Liver (tissue), 9 donors: Measurements from ENCODE around the gene LRIT1. TPM values are rescaled to one million over a fixed set of nuclear protein-coding genes. Genes with fewer than 3 reads are reported as not detected.

Experiments used
- DNase-seq: peaks from one replicate; pipeline ENCODE4 v3.0.0-alpha.2; 2017; ENCODE audit warnings: low spot score
- H3K27ac ChIP-seq, 2 donors: one replicate each; pipeline ENCODE4 v1.7.0; 2013; ENCODE audit warnings: inconsistent platforms in 2 of 2, low read length in 2 of 2, control low read depth in 1 of 2, low read depth in 1 of 2, mild to moderate bottlenecking in 1 of 2
- H3K27me3 ChIP-seq, 4 donors: one replicate each; pipeline versions ENCODE4 v1.6.1 to v1.7.0; 2013; ENCODE audit warnings: low read length in 3 of 4, inconsistent platforms in 1 of 4, mild to moderate bottlenecking in 1 of 4, moderate library complexity in 1 of 4; ENCODE audit not compliant: control insufficient read depth in 4 of 4, insufficient read depth in 4 of 4
- H3K36me3 ChIP-seq, 4 donors: one replicate each; pipeline versions ENCODE4 v1.6.1 to v1.7.0; 2013; ENCODE audit warnings: low read length in 3 of 4, mild to moderate bottlenecking in 3 of 4, low read depth in 1 of 4, moderate library complexity in 1 of 4; ENCODE audit not compliant: control insufficient read depth in 4 of 4, insufficient read depth in 3 of 4
- H3K4me1 ChIP-seq, 4 donors: one replicate each; pipeline versions ENCODE4 v1.6.1 to v1.7.0; 2013; ENCODE audit warnings: low read length in 3 of 4, mild to moderate bottlenecking in 3 of 4, moderate library complexity in 1 of 4; ENCODE audit not compliant: control insufficient read depth in 4 of 4, insufficient read depth in 4 of 4
- H3K4me3 ChIP-seq, 3 donors: one replicate each; pipeline versions ENCODE4 v1.6.1 to v1.7.0; 2013; ENCODE audit warnings: low read length in 3 of 3, control low read depth in 1 of 3, low read depth in 1 of 3, mild to moderate bottlenecking in 1 of 3
- H3K9ac ChIP-seq, 2 donors: one replicate each; pipeline ENCODE4 v1.7.0; 2013; ENCODE audit warnings: low read length in 2 of 2, mild to moderate bottlenecking in 2 of 2, moderate library complexity in 2 of 2, control low read depth in 1 of 2, low read depth in 1 of 2
- H3K9me3 ChIP-seq, 4 donors: one replicate each; pipeline versions ENCODE4 v1.6.1 to v1.7.0; 2013; ENCODE audit warnings: low read length in 3 of 4; ENCODE audit not compliant: control insufficient read depth in 4 of 4
- ATF3 ChIP-seq: IDR thresholded peaks from 2 replicates; pipeline ENCODE4 v1.6.1; 2016; ENCODE audit warnings: antibody characterized with exemption
- EGR1 ChIP-seq, 2 donors: IDR thresholded peaks; 2 replicates each; pipeline ENCODE4 v1.6.1; 2016 to 2018; ENCODE audit warnings: antibody characterized with exemption in 2 of 2, low read depth in 2 of 2
- FOXA1 ChIP-seq: IDR thresholded peaks from 2 replicates; pipeline ENCODE4 v1.6.1; 2016; ENCODE audit warnings: antibody characterized with exemption
- HNF4A ChIP-seq, 2 donors: conservative IDR thresholded peaks; 2 replicates each; pipeline ENCODE4 v1.6.1; 2016; ENCODE audit warnings: antibody characterized with exemption in 2 of 2, mild to moderate bottlenecking in 2 of 2
- HNF4G ChIP-seq: IDR thresholded peaks from 2 replicates; pipeline ENCODE4 v1.6.1; 2016; ENCODE audit warnings: antibody characterized with exemption
- JUND ChIP-seq, 2 donors: IDR thresholded peaks; 2 replicates each; pipeline ENCODE4 v1.6.1; 2016; ENCODE audit warnings: antibody characterized with exemption in 2 of 2
- MAX ChIP-seq: IDR thresholded peaks from 2 replicates; pipeline ENCODE4 v1.6.1; 2016; ENCODE audit warnings: antibody characterized with exemption
- NR2F2 ChIP-seq: IDR thresholded peaks from 2 replicates; pipeline ENCODE4 v1.6.1; 2016; ENCODE audit warnings: antibody characterized with exemption
- REST ChIP-seq: IDR thresholded peaks from 2 replicates; pipeline ENCODE4 v1.6.1; 2016; ENCODE audit warnings: antibody characterized with exemption, mild to moderate bottlenecking
- RXRA ChIP-seq, 2 donors: IDR thresholded peaks; 2 replicates each; pipeline ENCODE4 v1.6.1; 2017 to 2018; ENCODE audit warnings: antibody characterized with exemption in 2 of 2, mild to moderate bottlenecking in 1 of 2
- SP1 ChIP-seq: IDR thresholded peaks from 2 replicates; pipeline ENCODE4 v1.6.1; 2018; ENCODE audit warnings: antibody characterized with exemption, mild to moderate bottlenecking
- YY1 ChIP-seq: IDR thresholded peaks from 2 replicates; pipeline ENCODE4 v1.6.1; 2016; ENCODE audit warnings: antibody characterized with exemption, mild to moderate bottlenecking
- ZBTB33 ChIP-seq: IDR thresholded peaks from 2 replicates; pipeline ENCODE4 v1.6.1; 2016; ENCODE audit warnings: antibody characterized with exemption
- WGBS: extraction: QIAGEN DNeasy Blood & Tissue Kit; methylation state at CpG from one replicate; pipeline ENCODE4 v1.1.7; 2013; 5-methylcytosine and 5-hydroxymethylcytosine counted together
- polyA plus RNA-seq, 2 donors: library from polyadenylated mRNA; stranded (reverse) in 1 of 2; unstranded in 1 of 2; fragments of 200-250 nt in 1 of 2; fragments of >200 nt in 1 of 2; fragmentation: Nextera tagmentation in 1 of 2; extraction: Ambion mirVana in 1 of 2; gene quantifications; one replicate each; pipeline versions ENCODE4 v1.2.1 to v1.2.3, GENCODE V29; 2013 to 2015
- total RNA-seq, 2 donors: library from RNA; depleted of rRNA; stranded (reverse); fragments of >200 nt; gene quantifications; one replicate each; pipeline ENCODE4 v1.2.3, GENCODE V29; 2014
- TF ChIP-seq, protein P1 (sequence below): fragments of 150-350 bp; IDR thresholded peaks from 2 replicates; pipeline ENCODE4 v1.5.1; 2017; ENCODE audit warnings: improper control_type of control experiment, low read depth, low read length; ENCODE audit not compliant: missing input control
- donor health status: healthy.
- donor health status: healthy.
- donor health status: healthy.
- donor health status: healthy.
- donor health status: healthy.

The LRIT1 gene
- total and polyA plus RNA-seq, 4 donors, result not detected

DNA sequence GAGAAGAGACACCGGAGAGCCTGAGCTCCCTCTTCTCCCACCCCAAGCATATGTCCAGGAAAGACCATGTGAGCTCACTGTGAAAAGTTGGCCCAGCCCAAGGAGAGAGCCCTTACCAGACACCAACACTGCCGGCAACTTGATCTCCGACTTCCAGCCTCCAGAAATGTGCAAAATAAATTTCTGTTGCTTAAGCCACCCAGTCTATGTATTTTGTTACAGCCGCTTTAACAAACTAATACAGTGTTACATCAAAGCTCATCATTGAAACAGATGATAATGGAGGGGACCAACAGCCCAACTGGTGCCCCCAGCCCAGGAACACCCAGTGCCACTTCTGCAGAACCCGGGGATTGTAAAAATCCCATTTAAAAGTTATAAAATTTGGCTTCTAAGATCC is 22.4 kb upstream of the LRIT1 start:
- no peaks in the 10 kb centered on the region for H3K4me1 ChIP-seq
- no peaks in the 10 kb centered on the region for H3K9me3 ChIP-seq
- H3K27ac ChIP-seq, result no peak overlapping the region
- H3K36me3 ChIP-seq, result no peaks in the 10 kb centered on the region
- 81% methylated on average over 5 of the region's 5 CpGs for WGBS
- no peak overlapping the region for H3K4me3 ChIP-seq
- H3K9ac ChIP-seq, result no peak overlapping the region
- no peak for DNase-seq
- TF ChIP-seq JUND (IDR thresholded peaks at IDR 0.05) (no peak), EGR1 (IDR thresholded peaks at IDR 0.05; ENCODE audit: low read depth in 2 of 2) (no peak)
- TF ChIP-seq, protein P1, sequence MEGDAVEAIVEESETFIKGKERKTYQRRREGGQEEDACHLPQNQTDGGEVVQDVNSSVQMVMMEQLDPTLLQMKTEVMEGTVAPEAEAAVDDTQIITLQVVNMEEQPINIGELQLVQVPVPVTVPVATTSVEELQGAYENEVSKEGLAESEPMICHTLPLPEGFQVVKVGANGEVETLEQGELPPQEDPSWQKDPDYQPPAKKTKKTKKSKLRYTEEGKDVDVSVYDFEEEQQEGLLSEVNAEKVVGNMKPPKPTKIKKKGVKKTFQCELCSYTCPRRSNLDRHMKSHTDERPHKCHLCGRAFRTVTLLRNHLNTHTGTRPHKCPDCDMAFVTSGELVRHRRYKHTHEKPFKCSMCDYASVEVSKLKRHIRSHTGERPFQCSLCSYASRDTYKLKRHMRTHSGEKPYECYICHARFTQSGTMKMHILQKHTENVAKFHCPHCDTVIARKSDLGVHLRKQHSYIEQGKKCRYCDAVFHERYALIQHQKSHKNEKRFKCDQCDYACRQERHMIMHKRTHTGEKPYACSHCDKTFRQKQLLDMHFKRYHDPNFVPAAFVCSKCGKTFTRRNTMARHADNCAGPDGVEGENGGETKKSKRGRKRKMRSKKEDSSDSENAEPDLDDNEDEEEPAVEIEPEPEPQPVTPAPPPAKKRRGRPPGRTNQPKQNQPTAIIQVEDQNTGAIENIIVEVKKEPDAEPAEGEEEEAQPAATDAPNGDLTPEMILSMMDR, result no peak
- no peaks in the 10 kb centered on the region for H3K27me3 ChIP-seq

- no peaks in the 10 kb centered on the region for H3K36me3 ChIP-seq
- H3K4me1 ChIP-seq, result no peaks in the 10 kb centered on the region
- H3K27me3 ChIP-seq, result no peaks in the 10 kb centered on the region
- DNase-seq, result no peak
- TF ChIP-seq SP1 (no peak), HNF4G (no peak), JUND (IDR thresholded peaks at IDR 0.05) (no peak), YY1 (no peak), REST (no peak), ATF3 (no peak), FOXA1 (no peak), NR2F2 (no peak)
- no peak overlapping the region for H3K27ac ChIP-seq
- WGBS, result 78% methylated on average over 13 of the region's 13 CpGs
- no peak overlapping the region for H3K9ac ChIP-seq
- H3K9me3 ChIP-seq, result no peaks in the 10 kb centered on the region
- no peak overlapping the region for H3K4me3 ChIP-seq
These were observed 21.0 kb upstream of the LRIT1 start for GRCh38 chr10:84262190-84262956.

DNA sequence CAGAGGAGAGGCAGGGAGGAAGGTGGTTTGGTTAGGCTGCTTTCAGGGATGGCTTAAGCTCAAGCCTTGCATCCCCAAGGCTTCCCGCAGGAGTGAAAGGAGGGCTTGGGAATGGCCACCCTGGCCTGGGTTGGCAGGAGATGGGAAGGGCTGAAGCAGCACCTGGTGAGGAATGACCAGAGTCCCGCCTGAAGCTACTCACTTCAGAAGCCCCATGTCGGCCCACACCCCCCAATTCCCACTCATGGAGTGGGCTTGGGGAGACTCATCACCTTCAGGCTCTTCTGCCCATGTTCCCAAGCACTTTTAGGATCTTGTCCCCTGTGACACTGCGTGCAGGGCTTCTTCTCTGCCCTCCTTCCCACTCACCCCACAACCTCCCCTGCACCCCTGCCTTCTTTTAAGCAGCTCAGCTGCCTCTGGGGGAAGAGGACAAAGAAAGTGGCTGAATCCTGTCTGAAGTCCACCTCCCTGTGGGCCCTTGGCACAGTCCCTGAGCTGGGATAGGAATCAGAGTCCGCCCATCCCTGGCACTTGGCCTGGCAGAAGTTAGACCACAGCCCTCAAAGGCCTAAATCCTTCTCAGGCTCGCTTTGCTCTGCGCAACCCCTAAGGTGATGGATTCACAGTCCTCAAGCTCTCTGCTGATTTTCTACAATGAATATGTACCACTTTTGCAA is 20.0 kb upstream of the LRIT1 start:
- H3K36me3 ChIP-seq, result no peaks in the 10 kb centered on the region
- H3K4me3 ChIP-seq, result no peak overlapping the region
- no peaks in the 10 kb centered on the region for H3K9me3 ChIP-seq
- H3K27ac ChIP-seq, result no peak overlapping the region
- no peak for DNase-seq
- H3K4me1 ChIP-seq, result peaks cover 0 to 3% (median 0%) of the 10 kb centered on the region in 4 donors
- H3K9ac ChIP-seq, result no peak overlapping the region
- no peaks in the 10 kb centered on the region for H3K27me3 ChIP-seq
- 81% methylated on average over 7 of the region's 7 CpGs for WGBS
- TF ChIP-seq, protein P1, result no peak
- no peak for TF ChIP-seq MAX
- no peak for TF ChIP-seq YY1
- TF ChIP-seq JUND (IDR thresholded peaks at IDR 0.05), result no peak
- TF ChIP-seq RXRA (IDR thresholded peaks at IDR 0.05), result no peak
- no peak for TF ChIP-seq FOXA1
- TF ChIP-seq NR2F2, result no peak
- no peak for TF ChIP-seq HNF4G
- no peak for TF ChIP-seq ATF3
- TF ChIP-seq SP1, result no peak
- TF ChIP-seq HNF4A (conservative IDR thresholded peaks at IDR 0.05), result no peak
- TF ChIP-seq ZBTB33, result no peak
- TF ChIP-seq EGR1 (IDR thresholded peaks at IDR 0.05; ENCODE audit: low read depth in 2 of 2), result no peak
